H4 (cell line): Measurements from ENCODE around the gene LIN9. TPM values are rescaled to one million over a fixed set of nuclear protein-coding genes. Genes with fewer than 3 reads are reported as not detected.

Source experiments
- DNase-seq: peaks from one replicate; pipeline ENCODE4 v3.0.0-alpha.2; 2015; ENCODE audit warnings: low spot score
- total RNA-seq: library from RNA; depleted of rRNA; stranded (reverse); fragments of >200 nt; shearing (Covaris generic); gene quantifications from 2 replicates; pipeline ENCODE4 v1.2.3, GENCODE V29; 2014

The LIN9 gene
- total RNA-seq, 1 experiment from 2014 or later, result 10.7 TPM

GRCh38 chr1:226322986-226323385 lies 14.0 kb upstream of the LIN9 start:
- DNase-seq, result no peak

- no peak for DNase-seq
Measured at GRCh38 chr1:226320930-226321329, 12.0 kb upstream of the LIN9 start.

- DNase-seq, result no peak
Measured at GRCh38 chr1:226318471-226318870, 9.5 kb upstream of the LIN9 start.

DNA sequence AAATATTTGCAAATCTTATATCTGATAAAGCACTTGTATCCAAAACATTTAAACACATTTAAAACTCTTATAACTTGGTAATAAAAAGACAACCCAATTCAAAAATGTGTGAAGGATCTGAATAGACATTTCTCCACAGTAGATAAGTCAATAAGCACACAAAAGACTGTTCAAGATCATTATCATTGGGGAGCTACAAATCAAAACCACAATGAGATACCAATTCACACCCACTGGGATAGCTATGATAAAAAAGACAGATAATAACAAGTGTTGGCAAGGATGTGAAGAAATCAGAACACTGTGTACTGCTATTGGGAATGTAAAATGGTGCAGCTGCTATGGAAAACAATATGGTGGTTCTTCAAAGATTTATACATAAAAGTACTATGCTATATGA lies 5.1 kb upstream of the LIN9 start:
- DNase-seq, result no peak

- no peak for DNase-seq
Measured at GRCh38 chr1:226312065-226312464, 3.1 kb upstream of the LIN9 start.

DNA sequence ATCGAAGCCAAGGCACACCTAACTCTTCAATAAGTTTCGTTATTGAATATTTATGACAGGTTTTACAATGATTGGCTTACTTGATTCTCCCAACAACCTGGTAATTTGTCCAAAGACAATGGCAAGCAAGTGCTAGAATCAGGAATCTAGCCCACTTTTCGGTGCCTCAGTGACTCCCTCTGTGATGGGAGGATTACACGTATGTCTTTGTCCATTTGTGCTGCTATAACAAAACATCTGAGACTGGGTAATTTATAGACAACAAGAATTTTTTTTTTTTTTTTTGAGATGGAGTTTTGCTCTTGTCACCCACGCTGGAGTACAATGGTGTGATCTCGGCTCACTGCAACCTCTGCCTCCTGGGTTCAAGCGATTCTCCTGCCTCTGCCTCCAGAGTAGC lies 2.4 kb upstream of the LIN9 start:
- no peak for DNase-seq

DNA sequence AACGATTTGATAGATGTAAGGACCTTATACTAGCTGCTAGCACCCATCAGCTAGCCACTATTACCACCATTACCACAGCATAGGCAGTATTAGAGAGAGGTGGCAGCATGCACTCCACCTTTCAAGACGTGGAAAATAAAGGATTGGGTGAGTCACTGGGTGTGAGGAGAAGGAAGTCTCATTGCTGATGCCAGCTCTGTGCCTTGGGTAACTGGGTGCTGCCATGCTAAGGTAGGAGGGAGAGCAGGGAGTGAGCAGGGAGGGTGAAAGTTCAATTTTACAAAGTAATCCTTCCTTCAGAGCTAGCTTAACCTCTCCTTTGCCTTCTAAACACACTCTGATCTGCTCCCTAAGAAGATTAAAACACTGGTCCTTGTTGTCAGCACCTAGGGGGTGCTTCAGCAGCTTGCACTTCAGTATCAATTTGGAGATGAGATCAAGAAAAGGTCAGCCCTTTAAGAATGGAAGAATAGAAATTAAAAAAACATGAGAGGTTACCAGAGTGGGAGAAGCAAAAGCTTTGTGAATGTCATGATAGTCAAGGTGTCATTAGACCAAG lies 1.8 kb upstream of the LIN9 start:
- DNase-seq, result no peak

DNA sequence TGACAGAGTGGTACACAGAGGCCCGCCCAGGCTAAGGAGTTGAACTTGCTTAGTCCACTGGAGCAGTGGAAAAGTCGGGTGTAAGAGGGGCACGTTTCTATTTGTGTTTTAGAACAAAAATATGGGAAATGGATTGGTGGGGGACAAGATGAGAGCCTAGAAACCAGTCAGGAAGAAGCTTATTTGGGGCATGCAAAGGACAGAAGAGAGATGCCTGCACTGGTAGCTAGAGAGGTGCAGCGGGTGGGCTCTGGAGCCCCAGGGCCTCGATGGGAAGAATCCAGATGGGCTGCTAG lies 1.2 kb upstream of the LIN9 start:
- no peak for DNase-seq

GRCh38 chr1:226309398-226310244 lies 657 bp upstream of the LIN9 start:
- DNase-seq, result no peak

- no peak for DNase-seq
Measured at GRCh38 chr1:226308166-226308722, 720 bp downstream of the LIN9 start.

- no peak for DNase-seq
Measured at GRCh38 chr1:226306425-226306824, 2.5 kb downstream of the LIN9 start.

DNA sequence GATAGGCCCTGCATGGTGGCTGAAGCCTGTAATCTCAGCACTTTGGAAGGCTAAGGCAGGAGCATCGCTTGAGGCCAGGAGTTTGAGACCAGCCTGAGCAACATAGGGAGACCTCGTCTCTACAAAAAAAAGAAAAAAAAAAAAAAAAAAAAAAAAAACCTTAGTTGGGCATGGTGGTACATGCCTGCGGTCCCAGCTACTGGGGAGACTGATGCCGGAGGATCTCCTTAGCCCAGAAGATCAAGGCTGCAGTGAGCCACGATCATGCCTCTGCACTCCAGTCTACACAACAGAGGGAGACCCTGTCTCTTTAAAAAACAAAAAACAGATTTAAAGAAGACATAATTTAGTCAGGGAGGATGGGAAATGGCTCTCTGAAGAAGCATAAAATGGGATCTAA lies 3.8 kb downstream of the LIN9 start:
- DNase-seq, result no peak

DNA sequence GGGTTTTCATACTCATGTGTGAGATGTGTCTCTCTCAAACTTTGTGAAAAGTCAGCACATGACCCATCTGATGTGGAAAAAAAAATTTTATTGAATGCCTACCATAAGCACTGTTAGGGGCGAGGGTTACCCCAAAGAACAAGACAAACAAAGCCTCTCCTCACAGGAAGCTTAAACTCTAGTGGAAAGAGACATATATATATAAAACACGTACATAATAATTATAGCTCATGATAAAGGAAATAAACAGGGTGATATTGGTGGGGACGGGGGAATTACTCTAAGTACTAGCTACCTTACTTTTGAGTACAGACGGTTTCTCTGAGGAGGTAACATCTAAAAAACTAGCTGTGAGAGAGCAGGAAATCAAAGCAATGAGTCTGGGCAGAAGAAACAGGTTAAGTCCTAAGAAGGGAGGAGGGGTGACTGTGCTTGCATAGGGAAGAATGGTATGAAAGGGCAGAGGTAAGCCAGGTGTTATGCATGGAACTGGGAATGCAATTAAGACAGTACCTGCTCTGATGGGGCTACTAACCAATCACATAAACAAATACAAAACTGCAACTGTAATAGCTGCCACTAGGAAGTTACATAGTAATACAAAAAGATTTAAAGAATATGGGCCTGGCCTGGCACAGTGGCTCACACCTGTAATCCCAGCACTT lies 4.5 kb downstream of the LIN9 start:
- DNase-seq, result no peak

DNA sequence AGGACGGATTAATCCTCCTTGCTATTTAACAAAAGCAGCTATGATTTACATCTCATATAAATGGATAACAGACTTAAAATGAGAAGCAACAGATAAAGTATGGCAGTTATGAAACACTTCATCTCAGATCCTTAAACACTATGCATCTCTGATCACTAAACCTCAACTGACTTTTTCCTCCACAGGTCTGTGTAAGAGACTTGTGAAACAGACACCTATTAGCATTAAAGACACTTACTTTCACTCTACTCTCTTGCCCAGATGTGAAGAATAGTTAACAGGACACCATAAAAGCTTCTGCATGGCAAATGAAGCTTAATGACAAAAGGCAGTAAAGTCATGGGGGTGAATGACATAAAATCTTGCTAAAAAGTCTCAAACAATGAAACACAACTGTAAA lies 6.2 kb downstream of the LIN9 start:
- DNase-seq, result no peak

DNA sequence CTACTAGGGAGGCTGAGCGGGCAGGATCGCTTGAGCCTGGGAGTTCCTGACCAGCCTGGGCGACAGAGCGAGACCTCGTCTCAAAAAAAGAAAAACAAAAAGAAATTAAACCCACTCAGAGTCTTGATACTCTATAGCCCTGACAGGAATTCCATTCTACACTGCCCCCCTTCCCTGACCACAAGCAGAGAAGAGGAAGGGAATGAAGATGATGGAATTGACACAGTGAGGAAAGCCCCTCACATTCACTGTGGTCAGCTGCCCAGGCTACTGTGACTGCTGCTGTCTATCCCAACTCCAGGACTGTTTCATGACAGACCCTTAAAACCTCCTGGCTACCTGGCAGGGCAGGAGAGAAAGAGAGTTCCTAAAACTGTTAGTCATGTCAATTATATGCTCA lies 12.1 kb downstream of the LIN9 start:
- no peak for DNase-seq

GRCh38 chr1:226293553-226293920 lies 15.4 kb downstream of the LIN9 start:
- no peak for DNase-seq

- no peak for DNase-seq
Measured at GRCh38 chr1:226292874-226293552, 16.0 kb downstream of the LIN9 start.

GRCh38 chr1:226287587-226287986 lies 21.4 kb downstream of the LIN9 start:
- no peak for DNase-seq

DNA sequence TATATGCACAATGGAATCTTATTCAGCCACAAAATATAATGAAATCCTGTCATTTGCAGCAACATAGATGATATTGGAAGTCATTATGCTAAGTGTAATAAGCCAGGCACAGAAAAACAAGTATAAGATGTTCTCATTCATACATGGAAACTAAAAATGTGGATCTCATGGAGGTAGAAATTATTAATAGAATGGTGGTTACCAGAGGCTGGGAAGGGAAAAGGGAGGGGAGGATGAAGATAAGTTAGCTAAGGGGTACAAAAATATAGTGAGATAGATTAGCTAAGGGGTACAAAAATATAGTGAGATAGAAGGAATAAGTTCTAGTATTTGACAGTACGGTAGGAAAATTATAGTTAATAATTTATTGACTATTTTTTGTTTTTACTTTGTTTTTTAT lies 27.9 kb downstream of the LIN9 start:
- no peak for DNase-seq

GRCh38 chr1:226279498-226279897 lies 29.5 kb downstream of the LIN9 start:
- no peak for DNase-seq

DNA sequence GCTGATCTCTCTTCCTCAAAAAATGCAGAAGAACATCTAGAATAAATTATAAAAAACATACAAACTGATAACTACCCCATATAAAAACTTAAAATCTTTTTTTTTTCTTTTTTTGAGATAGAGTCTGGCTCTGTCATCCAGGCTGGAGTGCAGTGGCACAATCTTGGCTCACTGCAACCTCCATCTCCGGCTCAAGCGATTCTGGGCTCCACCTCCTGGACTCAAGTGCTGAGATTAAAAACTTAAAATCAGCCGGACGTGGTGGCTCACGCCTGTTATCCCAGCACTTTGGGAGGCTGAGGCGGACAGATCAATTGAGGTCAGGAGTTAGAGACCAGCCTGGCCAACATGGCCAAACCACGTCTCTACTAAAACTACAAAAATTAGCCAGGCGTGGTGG lies 31.1 kb downstream of the LIN9 start:
- DNase-seq, result no peak

DNA sequence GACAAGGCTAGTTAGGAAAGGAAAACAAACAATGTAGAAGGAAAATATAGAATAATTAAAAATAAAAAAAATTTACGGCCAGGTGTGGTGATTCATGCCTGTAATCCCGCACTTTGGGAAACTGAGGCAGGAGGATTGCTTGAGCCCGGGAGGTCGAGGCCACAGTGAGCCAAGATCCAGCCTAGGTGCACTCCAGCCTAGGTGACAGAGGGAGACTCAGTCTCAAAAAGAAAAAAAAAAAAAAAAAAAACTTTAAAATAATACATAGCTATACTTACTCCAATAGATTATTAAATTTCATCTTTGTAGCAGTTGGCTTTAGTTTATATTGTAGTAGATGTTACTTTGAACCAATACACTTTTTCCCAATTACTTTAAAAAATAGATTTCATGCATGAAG lies 32.0 kb downstream of the LIN9 start:
- DNase-seq, result no peak
